ENCODE measurements around the gene MORN1. TPM values are rescaled to one million over a fixed set of nuclear protein-coding genes. Genes with fewer than 3 reads are reported as not detected.

Gene MORN1
- polyA plus RNA-seq, 1 experiment: 3.7 TPM

DNA sequence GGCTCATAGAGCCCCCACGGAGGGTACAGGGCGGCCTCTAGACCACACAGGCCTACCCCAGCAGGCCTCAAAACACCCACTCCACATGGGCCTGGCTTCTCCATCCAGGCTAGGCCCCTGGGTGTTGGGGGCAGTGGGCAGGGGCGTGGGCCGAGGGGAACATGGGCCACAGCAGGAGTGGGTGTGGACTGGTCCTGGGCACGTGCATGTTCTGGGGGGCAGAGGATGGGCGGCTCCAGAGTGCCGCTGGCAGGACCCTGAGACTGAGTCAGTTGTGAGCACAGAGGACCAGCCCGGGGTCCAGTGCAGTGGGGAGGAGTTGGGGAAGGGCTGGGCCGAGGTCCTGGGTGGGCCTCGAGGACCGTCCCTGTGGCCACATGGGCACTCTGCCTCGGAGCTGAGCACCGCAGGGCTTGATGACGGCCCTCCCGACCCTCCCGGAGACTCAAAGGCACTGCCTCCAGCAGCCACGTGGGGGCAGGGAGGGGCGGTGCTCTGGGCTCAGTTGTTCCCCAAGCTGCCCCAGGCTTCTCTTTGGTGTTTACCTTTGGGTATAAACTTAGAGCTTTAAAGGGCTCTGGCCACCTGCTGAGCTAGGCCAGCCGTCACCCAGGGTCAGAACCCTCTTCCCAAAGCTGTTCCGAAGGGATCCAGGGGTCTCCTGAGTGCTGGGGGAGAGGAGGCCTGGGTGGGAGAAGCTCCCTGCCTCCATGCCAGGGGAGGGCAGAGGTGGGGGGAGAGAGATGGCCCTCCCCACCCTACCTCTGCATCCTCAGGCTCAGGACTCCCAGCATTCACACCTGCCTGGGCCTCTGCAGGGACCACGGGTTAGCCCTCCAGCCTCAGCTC is 79.9 kb downstream of the MORN1 start:
- no peak for DNase-seq (ENCODE audit: low read depth)
- POLR2A ChIA-PET: no interaction called here
- Histone ChIP-seq H3K36me3 (ENCODE audit: control insufficient read depth, insufficient read depth, low read length) (peaks cover 17% of the 10 kb centered on the region), H3K27me3 (ENCODE audit: control insufficient read depth, insufficient read depth, low read length) (no peaks in the 10 kb centered on the region), H3K4me3 (ENCODE audit: low read depth, low read length) (no peak overlapping the region)
- CTCF ChIA-PET: interaction anchor here (0.6 to 7.8 kb wide), 8 partner anchors 9 to 116 kb away, joined by 3 to 45 read pairs (median 4); partner anchors contain the start of gene FAAP20
- TF ChIP-seq CTCF (IDR thresholded peaks at IDR 0.05; ENCODE audit: insufficient read depth, low read depth, low read length): peak; percentile 58

GRCh38 chr1:2310332-2311183 is 80.8 kb downstream of the MORN1 start:
- POLR2A ChIA-PET: no interaction called here
- CTCF ChIA-PET: interaction anchor here (0.7 to 7.8 kb wide), 5 partner anchors 12 to 116 kb away, joined by 3 to 45 read pairs (median 7); partner anchors contain the start of gene FAAP20
- DNase-seq (ENCODE audit: low read depth): no peak

DNA sequence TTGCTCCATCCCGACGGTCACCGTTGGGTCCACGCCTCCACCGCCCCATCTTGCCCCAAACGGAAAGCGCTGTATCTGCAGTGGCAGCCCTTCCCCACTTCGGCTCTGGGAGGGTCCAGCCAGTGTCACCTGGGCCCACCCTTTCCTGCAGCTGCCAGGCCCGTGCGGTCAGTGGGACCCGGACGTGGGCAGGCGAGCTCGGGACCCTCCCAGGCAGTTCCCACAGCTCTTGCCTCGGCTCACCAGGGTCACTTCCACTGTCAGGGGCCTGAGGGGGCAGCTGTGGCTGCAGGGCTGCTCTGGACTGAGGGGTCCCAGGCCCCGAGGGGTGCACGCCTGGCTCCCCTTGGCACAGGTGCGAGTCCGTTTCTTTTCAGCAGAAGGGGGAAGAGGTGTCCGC is 82.5 kb downstream of the MORN1 start:
- CTCF ChIA-PET: no interaction called here
- POLR2A ChIA-PET: no interaction called here
- H3K36me3 ChIP-seq (ENCODE audit: control insufficient read depth, insufficient read depth, low read length): peaks cover 37% of the 10 kb centered on the region

More at GRCh38 chr1:2310332-2311183, 80.8 kb downstream of the MORN1 start:
- Histone ChIP-seq H3K36me3 (ENCODE audit: control insufficient read depth, insufficient read depth, low read length) (peaks cover 23% of the 10 kb centered on the region), H3K4me3 (ENCODE audit: low read depth, low read length) (no peak overlapping the region), H3K27me3 (ENCODE audit: control insufficient read depth, insufficient read depth, low read length) (no peaks in the 10 kb centered on the region)
- TF ChIP-seq CTCF (IDR thresholded peaks at IDR 0.05; ENCODE audit: insufficient read depth, low read depth, low read length): no peak

GRCh38 chr1:2307972-2308371 is 83.4 kb downstream of the MORN1 start:
- no peak overlapping the region for H3K4me3 ChIP-seq (ENCODE audit: low read depth, low read length)
- TF ChIP-seq CTCF (IDR thresholded peaks at IDR 0.05; ENCODE audit: insufficient read depth, low read depth, low read length): no peak
- POLR2A ChIA-PET: no interaction called here
- H3K27me3 ChIP-seq (ENCODE audit: control insufficient read depth, insufficient read depth, low read length): no peaks in the 10 kb centered on the region
- H3K36me3 ChIP-seq (ENCODE audit: control insufficient read depth, insufficient read depth, low read length): peaks cover 45% of the 10 kb centered on the region
- CTCF ChIA-PET: no interaction called here
- DNase-seq (ENCODE audit: low read depth): no peak

More for the DNA sequence above, 82.5 kb downstream of the MORN1 start:
- TF ChIP-seq CTCF (IDR thresholded peaks at IDR 0.05; ENCODE audit: insufficient read depth, low read depth, low read length): no peak
- no peak for DNase-seq (ENCODE audit: low read depth)
- H3K27me3 ChIP-seq (ENCODE audit: control insufficient read depth, insufficient read depth, low read length): no peaks in the 10 kb centered on the region
- H3K4me3 ChIP-seq (ENCODE audit: low read depth, low read length): no peak overlapping the region
